ENCODE data around the gene TEAD1. TPM values are rescaled to one million over a fixed set of nuclear protein-coding genes. Genes with fewer than 3 reads are reported as not detected.

The TEAD1 gene
- total RNA-seq, 4 donors from 2014 or later, result 86.9 to 205 (median 151) TPM

- TF ChIP-seq CTCF (IDR thresholded peaks at IDR 0.05; ENCODE audit: low read depth), result no peak
These were observed 125.2 kb downstream of the TEAD1 start for GRCh38 chr11:12799334-12799835.

GRCh38 chr11:12800032-12800671 is 125.9 kb downstream of the TEAD1 start:
- no peak for TF ChIP-seq CTCF (IDR thresholded peaks at IDR 0.05; ENCODE audit: low read depth)

- TF ChIP-seq CTCF (IDR thresholded peaks at IDR 0.05; ENCODE audit: low read depth), result no peak
These were observed 126.7 kb downstream of the TEAD1 start for GRCh38 chr11:12800871-12801270.

GRCh38 chr11:12801976-12802375 is 127.8 kb downstream of the TEAD1 start:
- no peak for TF ChIP-seq CTCF (IDR thresholded peaks at IDR 0.05; ENCODE audit: low read depth)

- TF ChIP-seq CTCF (IDR thresholded peaks at IDR 0.05; ENCODE audit: low read depth), result no peak
These were observed 128.3 kb downstream of the TEAD1 start for GRCh38 chr11:12802418-12803085.

GRCh38 chr11:12803086-12803826 is 129.0 kb downstream of the TEAD1 start:
- TF ChIP-seq CTCF (IDR thresholded peaks at IDR 0.05; ENCODE audit: low read depth), result no peak

- no peak for TF ChIP-seq CTCF (IDR thresholded peaks at IDR 0.05; ENCODE audit: low read depth)
These were observed 131.9 kb downstream of the TEAD1 start for GRCh38 chr11:12806113-12806512.
